Measurements from ENCODE around the gene TCERG1L.

The TCERG1L gene

GRCh38 chr10:131082991-131083481, 228.5 kb downstream of the TCERG1L start:
- H2AK5ac ChIP-seq (ENCODE audit: low read depth, low read length), result no peak overlapping the region
- H2AFZ ChIP-seq (ENCODE audit: low read length), result no peak overlapping the region
- no peak overlapping the region for H3K4me2 ChIP-seq (ENCODE audit: insufficient read depth, low read length, poor library complexity, severe bottlenecking)
- no peak overlapping the region for H2BK5ac ChIP-seq (ENCODE audit: low read length)
- no peak overlapping the region for H3K14ac ChIP-seq (ENCODE audit: low read length)
- H3K23ac ChIP-seq (ENCODE audit: low read depth, low read length, poor library complexity), result no peak overlapping the region
- no peak overlapping the region for H2BK120ac ChIP-seq (ENCODE audit: low read depth, low read length)
- H4K8ac ChIP-seq (ENCODE audit: low read depth, low read length), result no peak overlapping the region
- no peak for DNase-seq (ENCODE audit: low spot score)
- H3K9ac ChIP-seq (ENCODE audit: low read depth, low read length, poor library complexity), result no peak overlapping the region
- peak overlapping the region; percentile 3 for H3K18ac ChIP-seq (ENCODE audit: low read length)
- no peak overlapping the region for H3K27ac ChIP-seq (replicated peaks; ENCODE audit: low read length)
- peaks cover 0 to 2% of the 10 kb centered on the region in 2 donors for H3K4me1 ChIP-seq (ENCODE audit: control insufficient read depth in 2 of 2, insufficient read depth in 1 of 2, low read depth in 1 of 2, low read length in 2 of 2)
- no peaks in the 10 kb centered on the region for H3K9me3 ChIP-seq (replicated peaks in 1 of 2; ENCODE audit: control insufficient read depth in 2 of 2, insufficient read depth in 1 of 2, low read depth in 1 of 2, low read length in 2 of 2)
- H3K4ac ChIP-seq (ENCODE audit: low read length), result no peak overlapping the region
- no CpG with 5 or more reads among the region's 16 CpGs for WGBS, 2 donors (ENCODE audit: extremely low coverage in 2 of 2, insufficient read length in 2 of 2, insufficient replicate concordance in 1 of 2)
- no peaks in the 10 kb centered on the region for H3K27me3 ChIP-seq (ENCODE audit: control insufficient read depth in 3 of 3, insufficient read depth in 3 of 3, low read depth in 1 of 3, low read length in 3 of 3)
- H3K4me3 ChIP-seq (ENCODE audit: low read length in 2 of 2), result no peak overlapping the region
- H2BK15ac ChIP-seq (ENCODE audit: low read length), result no peak overlapping the region
- no peak overlapping the region for H4K91ac ChIP-seq (ENCODE audit: low read depth, low read length, poor library complexity)
- H3K79me1 ChIP-seq (ENCODE audit: low read depth, low read length), result no peaks in the 10 kb centered on the region
- no peak overlapping the region for H2BK12ac ChIP-seq (ENCODE audit: low read length)
- no peaks in the 10 kb centered on the region for H3K36me3 ChIP-seq (replicated peaks in 1 of 2; ENCODE audit: control insufficient read depth in 2 of 2, insufficient read depth in 2 of 2, low read length in 2 of 2)

- Histone ChIP-seq H3K27ac (replicated peaks; ENCODE audit: low read length) (no peak overlapping the region), H4K91ac (ENCODE audit: low read depth, low read length, poor library complexity) (no peak overlapping the region), H3K4me3 (ENCODE audit: low read length in 2 of 2) (no peak overlapping the region), H3K4me2 (ENCODE audit: insufficient read depth, low read length, poor library complexity, severe bottlenecking) (no peak overlapping the region), H4K8ac (ENCODE audit: low read depth, low read length) (no peak overlapping the region), H3K4ac (ENCODE audit: low read length) (no peak overlapping the region), H2BK5ac (ENCODE audit: low read length) (no peak overlapping the region), H3K18ac (ENCODE audit: low read length) (peak overlapping the region; percentile 44), H3K4me1 (ENCODE audit: control insufficient read depth in 2 of 2, insufficient read depth in 1 of 2, low read depth in 1 of 2, low read length in 2 of 2) (peaks cover 0 to 2% of the 10 kb centered on the region in 2 donors), H3K9me3 (replicated peaks in 1 of 2; ENCODE audit: control insufficient read depth in 2 of 2, insufficient read depth in 1 of 2, low read depth in 1 of 2, low read length in 2 of 2) (no peaks in the 10 kb centered on the region), H3K14ac (ENCODE audit: low read length) (no peak overlapping the region), H3K23ac (ENCODE audit: low read depth, low read length, poor library complexity) (peak overlapping the region; percentile 70), H2BK12ac (ENCODE audit: low read length) (peak overlapping the region; percentile 33), H3K9ac (ENCODE audit: low read depth, low read length, poor library complexity) (no peak overlapping the region), H3K79me1 (ENCODE audit: low read depth, low read length) (no peaks in the 10 kb centered on the region), H2AFZ (ENCODE audit: low read length) (no peak overlapping the region), H2BK120ac (ENCODE audit: low read depth, low read length) (no peak overlapping the region), H3K36me3 (replicated peaks in 1 of 2; ENCODE audit: control insufficient read depth in 2 of 2, insufficient read depth in 2 of 2, low read length in 2 of 2) (no peaks in the 10 kb centered on the region), H2AK5ac (ENCODE audit: low read depth, low read length) (peak overlapping the region; percentile 25), H3K27me3 (ENCODE audit: control insufficient read depth in 3 of 3, insufficient read depth in 3 of 3, low read depth in 1 of 3, low read length in 3 of 3) (no peaks in the 10 kb centered on the region), H2BK15ac (ENCODE audit: low read length) (no peak overlapping the region)
- DNase-seq (ENCODE audit: low spot score), result no peak
- WGBS, 2 donors (ENCODE audit: extremely low coverage in 2 of 2, insufficient read length in 2 of 2, insufficient replicate concordance in 1 of 2), result no CpG with 5 or more reads among the region's 13 CpGs
Observed at GRCh38 chr10:131082201-131082850, 229.2 kb downstream of the TCERG1L start.

- Histone ChIP-seq H3K23ac (ENCODE audit: low read depth, low read length, poor library complexity) (no peak overlapping the region), H4K91ac (ENCODE audit: low read depth, low read length, poor library complexity) (no peak overlapping the region), H3K4me1 (ENCODE audit: control insufficient read depth in 2 of 2, insufficient read depth in 1 of 2, low read depth in 1 of 2, low read length in 2 of 2) (peaks cover 0 to 2% of the 10 kb centered on the region in 2 donors), H2BK15ac (ENCODE audit: low read length) (no peak overlapping the region), H3K79me1 (ENCODE audit: low read depth, low read length) (no peaks in the 10 kb centered on the region), H2BK5ac (ENCODE audit: low read length) (no peak overlapping the region), H3K9ac (ENCODE audit: low read depth, low read length, poor library complexity) (no peak overlapping the region), H3K9me3 (replicated peaks in 1 of 2; ENCODE audit: control insufficient read depth in 2 of 2, insufficient read depth in 1 of 2, low read depth in 1 of 2, low read length in 2 of 2) (no peaks in the 10 kb centered on the region), H3K18ac (ENCODE audit: low read length) (no peak overlapping the region), H3K36me3 (replicated peaks in 1 of 2; ENCODE audit: control insufficient read depth in 2 of 2, insufficient read depth in 2 of 2, low read length in 2 of 2) (no peaks in the 10 kb centered on the region), H2BK120ac (ENCODE audit: low read depth, low read length) (no peak overlapping the region), H3K27me3 (ENCODE audit: control insufficient read depth in 3 of 3, insufficient read depth in 3 of 3, low read depth in 1 of 3, low read length in 3 of 3) (no peaks in the 10 kb centered on the region), H3K14ac (ENCODE audit: low read length) (no peak overlapping the region), H3K4me2 (ENCODE audit: insufficient read depth, low read length, poor library complexity, severe bottlenecking) (no peak overlapping the region), H4K8ac (ENCODE audit: low read depth, low read length) (no peak overlapping the region), H3K27ac (replicated peaks; ENCODE audit: low read length) (no peak overlapping the region), H2AFZ (ENCODE audit: low read length) (no peak overlapping the region), H2BK12ac (ENCODE audit: low read length) (no peak overlapping the region), H3K4ac (ENCODE audit: low read length) (no peak overlapping the region), H3K4me3 (ENCODE audit: low read length in 2 of 2) (no peak overlapping the region), H2AK5ac (ENCODE audit: low read depth, low read length) (peak overlapping the region; percentile 47)
- no CpG with 5 or more reads among the region's 6 CpGs for WGBS, 2 donors (ENCODE audit: extremely low coverage in 2 of 2, insufficient read length in 2 of 2, insufficient replicate concordance in 1 of 2)
- no peak for DNase-seq (ENCODE audit: low spot score)
Observed at GRCh38 chr10:131081786-131082185, 229.7 kb downstream of the TCERG1L start.

GRCh38 chr10:131081376-131081775, 230.1 kb downstream of the TCERG1L start:
- no peak overlapping the region for H3K23ac ChIP-seq (ENCODE audit: low read depth, low read length, poor library complexity)
- no peak overlapping the region for H3K4me2 ChIP-seq (ENCODE audit: insufficient read depth, low read length, poor library complexity, severe bottlenecking)
- no peak overlapping the region for H3K4me3 ChIP-seq (ENCODE audit: low read length in 2 of 2)
- no peaks in the 10 kb centered on the region for H3K9me3 ChIP-seq (replicated peaks in 1 of 2; ENCODE audit: control insufficient read depth in 2 of 2, insufficient read depth in 1 of 2, low read depth in 1 of 2, low read length in 2 of 2)
- peaks cover 0 to 4% of the 10 kb centered on the region in 2 donors for H3K4me1 ChIP-seq (ENCODE audit: control insufficient read depth in 2 of 2, insufficient read depth in 1 of 2, low read depth in 1 of 2, low read length in 2 of 2)
- H3K27me3 ChIP-seq (ENCODE audit: control insufficient read depth in 3 of 3, insufficient read depth in 3 of 3, low read depth in 1 of 3, low read length in 3 of 3), result no peaks in the 10 kb centered on the region
- H3K27ac ChIP-seq (replicated peaks; ENCODE audit: low read length), result no peak overlapping the region
- H2AK5ac ChIP-seq (ENCODE audit: low read depth, low read length), result peak overlapping the region; percentile 13
- H3K14ac ChIP-seq (ENCODE audit: low read length), result no peak overlapping the region
- WGBS, 2 donors (ENCODE audit: extremely low coverage in 2 of 2, insufficient read length in 2 of 2, insufficient replicate concordance in 1 of 2), result no CpG with 5 or more reads among the region's 6 CpGs
- no peak overlapping the region for H2BK15ac ChIP-seq (ENCODE audit: low read length)
- no peak overlapping the region for H3K18ac ChIP-seq (ENCODE audit: low read length)
- no peaks in the 10 kb centered on the region for H3K36me3 ChIP-seq (replicated peaks in 1 of 2; ENCODE audit: control insufficient read depth in 2 of 2, insufficient read depth in 2 of 2, low read length in 2 of 2)
- no peak overlapping the region for H4K91ac ChIP-seq (ENCODE audit: low read depth, low read length, poor library complexity)
- no peak for DNase-seq (ENCODE audit: low spot score)
- H3K9ac ChIP-seq (ENCODE audit: low read depth, low read length, poor library complexity), result no peak overlapping the region
- H2BK12ac ChIP-seq (ENCODE audit: low read length), result no peak overlapping the region
- H3K4ac ChIP-seq (ENCODE audit: low read length), result no peak overlapping the region
- no peak overlapping the region for H2AFZ ChIP-seq (ENCODE audit: low read length)
- no peaks in the 10 kb centered on the region for H3K79me1 ChIP-seq (ENCODE audit: low read depth, low read length)
- no peak overlapping the region for H2BK120ac ChIP-seq (ENCODE audit: low read depth, low read length)
- no peak overlapping the region for H2BK5ac ChIP-seq (ENCODE audit: low read length)
- no peak overlapping the region for H4K8ac ChIP-seq (ENCODE audit: low read depth, low read length)

Data from neuronal stem cell (in vitro differentiated cells).